ENCODE measurements around the gene SEPTIN12. TPM values are rescaled to one million over a fixed set of nuclear protein-coding genes. Genes with fewer than 3 reads are reported as not detected.

The SEPTIN12 gene
- total and polyA plus RNA-seq, 11 donors, result 0.32 TPM; not detected in 10

DNA sequence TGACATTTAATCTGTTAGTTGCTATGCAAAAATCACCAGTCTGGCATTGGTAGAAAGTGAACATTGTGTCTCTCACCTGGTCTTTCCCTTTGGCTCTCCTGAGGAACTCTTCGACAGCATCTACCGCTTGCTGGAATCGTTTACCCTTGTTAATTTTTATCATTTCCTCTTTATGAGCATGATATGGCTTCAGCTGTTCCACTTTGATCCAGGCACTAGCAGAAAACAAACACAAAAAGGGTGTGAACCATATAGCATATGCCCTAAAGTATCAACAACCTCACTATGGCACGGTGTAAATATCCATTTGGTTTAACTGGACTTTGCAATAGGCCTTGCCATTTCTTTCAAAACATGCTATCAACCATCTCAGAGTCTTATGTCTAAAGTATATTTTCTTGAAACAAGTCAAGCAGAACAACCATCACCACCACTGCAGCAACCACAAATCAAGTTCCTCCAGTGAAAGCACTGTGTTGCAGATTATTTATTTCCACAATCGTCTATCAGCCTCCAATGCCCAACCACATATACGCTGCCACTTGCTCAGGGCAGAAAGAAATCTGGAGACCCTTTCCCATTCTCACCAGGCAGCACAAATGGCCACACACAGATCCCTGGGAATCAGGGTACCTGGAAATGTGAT lies 44.7 kb upstream of the SEPTIN12 start:
- Histone ChIP-seq H3K27me3 (no peaks in the 10 kb centered on the region), H3K9me3 (no peaks in the 10 kb centered on the region), H3K36me3 (peaks cover 7 to 99% (median 91%) of the 10 kb centered on the region in 9 donors), H3K4me1 (peaks cover 0 to 56% (median 20%) of the 10 kb centered on the region in 12 donors), H3K27ac (peak overlapping the region in 2 of 12 donors; percentile 6 to 34), H3K4me3 (no peak overlapping the region)
- WGBS, 4 donors, result 78 to 82% (median 80%) methylated on average over 6 of the region's 6 CpGs
- DNase-seq (no peak), ATAC-seq (no peak)
- intact Hi-C loops (cut with DNase I), result no loop called here
- TF ChIP-seq, protein P1, sequence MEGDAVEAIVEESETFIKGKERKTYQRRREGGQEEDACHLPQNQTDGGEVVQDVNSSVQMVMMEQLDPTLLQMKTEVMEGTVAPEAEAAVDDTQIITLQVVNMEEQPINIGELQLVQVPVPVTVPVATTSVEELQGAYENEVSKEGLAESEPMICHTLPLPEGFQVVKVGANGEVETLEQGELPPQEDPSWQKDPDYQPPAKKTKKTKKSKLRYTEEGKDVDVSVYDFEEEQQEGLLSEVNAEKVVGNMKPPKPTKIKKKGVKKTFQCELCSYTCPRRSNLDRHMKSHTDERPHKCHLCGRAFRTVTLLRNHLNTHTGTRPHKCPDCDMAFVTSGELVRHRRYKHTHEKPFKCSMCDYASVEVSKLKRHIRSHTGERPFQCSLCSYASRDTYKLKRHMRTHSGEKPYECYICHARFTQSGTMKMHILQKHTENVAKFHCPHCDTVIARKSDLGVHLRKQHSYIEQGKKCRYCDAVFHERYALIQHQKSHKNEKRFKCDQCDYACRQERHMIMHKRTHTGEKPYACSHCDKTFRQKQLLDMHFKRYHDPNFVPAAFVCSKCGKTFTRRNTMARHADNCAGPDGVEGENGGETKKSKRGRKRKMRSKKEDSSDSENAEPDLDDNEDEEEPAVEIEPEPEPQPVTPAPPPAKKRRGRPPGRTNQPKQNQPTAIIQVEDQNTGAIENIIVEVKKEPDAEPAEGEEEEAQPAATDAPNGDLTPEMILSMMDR (IDR thresholded peaks at IDR 0.05), result no peak
- TF ChIP-seq POLR2A (IDR thresholded peaks at IDR 0.05), result no peak

DNA sequence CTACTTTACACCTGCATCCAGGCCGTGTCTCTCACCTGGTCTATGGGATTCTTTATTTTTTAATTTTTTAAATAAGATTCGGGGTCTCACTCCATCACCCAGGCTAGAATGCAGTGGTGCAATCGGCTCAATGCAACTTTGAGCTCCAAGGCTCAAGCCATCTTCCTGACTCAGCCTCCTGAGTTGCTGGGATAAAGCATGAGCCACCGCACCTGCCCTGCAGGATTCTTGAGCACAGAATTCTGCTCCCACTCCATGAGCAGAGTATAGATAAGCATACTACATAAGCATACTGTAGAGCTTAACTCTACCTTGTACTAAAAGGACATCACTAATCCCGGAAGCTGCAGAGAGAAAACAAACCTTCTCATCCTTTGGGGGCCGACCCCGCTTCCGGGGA lies 43.5 kb upstream of the SEPTIN12 start:
- ATAC-seq (no peak), DNase-seq (no peak)
- TF ChIP-seq, protein P1 (IDR thresholded peaks at IDR 0.05), result no peak
- TF ChIP-seq POLR2A (IDR thresholded peaks at IDR 0.05), result no peak
- 95 to 97% (median 95%) methylated on average over 8 of the region's 8 CpGs for WGBS, 4 donors
- no peaks in the 10 kb centered on the region for H3K9me3 ChIP-seq
- intact Hi-C loops (cut with DNase I), result loop anchor here in 1 of 10 donors (2.0 kb wide), 1 partner anchor 15 kb away; the partner anchor contains the start of genes GLYR1 and UBN1
- peaks cover 7 to 99% (median 91%) of the 10 kb centered on the region in 9 donors for H3K36me3 ChIP-seq
- peaks cover 0 to 59% (median 22%) of the 10 kb centered on the region in 12 donors for H3K4me1 ChIP-seq
- H3K27me3 ChIP-seq, result no peaks in the 10 kb centered on the region
- peak overlapping the region in 7 of 12 donors; percentile 18 to 94 (median 88) for H3K27ac ChIP-seq
- H3K4me3 ChIP-seq, result no peak overlapping the region

DNA sequence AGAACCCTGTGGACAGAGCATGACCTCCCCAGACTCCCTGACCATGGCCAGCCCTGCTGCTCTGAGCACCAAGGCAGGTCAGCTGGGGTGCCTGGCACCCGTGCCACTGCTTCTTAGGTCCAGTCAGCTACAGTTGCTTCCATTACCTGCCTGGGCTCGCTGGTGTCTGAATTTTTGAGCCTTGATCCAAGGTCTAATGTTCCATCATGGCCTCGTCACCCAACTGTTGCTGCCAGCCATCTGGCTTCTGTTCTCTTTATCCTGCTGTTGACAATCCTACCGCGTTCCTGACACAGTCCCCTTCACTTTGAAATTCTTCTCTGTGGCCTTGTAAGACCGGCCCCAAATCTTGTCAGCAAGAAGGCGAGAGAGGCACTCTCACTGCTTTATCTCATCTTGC lies 42.3 kb upstream of the SEPTIN12 start:
- DNase-seq (peak in 4 of 5 donors; percentile 27 to 67 (median 43)), ATAC-seq (peak in 3 of 4 donors; percentile 30 to 58 (median 47))
- WGBS, 4 donors, result 28 to 46% (median 37%) methylated on average over 7 of the region's 7 CpGs
- TF ChIP-seq POLR2A (IDR thresholded peaks at IDR 0.05), result no peak
- Histone ChIP-seq H3K4me3 (no peak overlapping the region), H3K36me3 (peaks cover 7 to 99% (median 93%) of the 10 kb centered on the region in 9 donors), H3K9me3 (no peaks in the 10 kb centered on the region), H3K27me3 (no peaks in the 10 kb centered on the region), H3K4me1 (peaks cover 0 to 71% (median 27%) of the 10 kb centered on the region in 12 donors), H3K27ac (peak overlapping the region; percentile 6 to 94 (median 84))
- intact Hi-C loops (cut with DNase I), result loop anchor here in 1 of 10 donors (2.0 kb wide), 1 partner anchor 16 kb away; the partner anchor contains the start of genes GLYR1 and UBN1

DNA sequence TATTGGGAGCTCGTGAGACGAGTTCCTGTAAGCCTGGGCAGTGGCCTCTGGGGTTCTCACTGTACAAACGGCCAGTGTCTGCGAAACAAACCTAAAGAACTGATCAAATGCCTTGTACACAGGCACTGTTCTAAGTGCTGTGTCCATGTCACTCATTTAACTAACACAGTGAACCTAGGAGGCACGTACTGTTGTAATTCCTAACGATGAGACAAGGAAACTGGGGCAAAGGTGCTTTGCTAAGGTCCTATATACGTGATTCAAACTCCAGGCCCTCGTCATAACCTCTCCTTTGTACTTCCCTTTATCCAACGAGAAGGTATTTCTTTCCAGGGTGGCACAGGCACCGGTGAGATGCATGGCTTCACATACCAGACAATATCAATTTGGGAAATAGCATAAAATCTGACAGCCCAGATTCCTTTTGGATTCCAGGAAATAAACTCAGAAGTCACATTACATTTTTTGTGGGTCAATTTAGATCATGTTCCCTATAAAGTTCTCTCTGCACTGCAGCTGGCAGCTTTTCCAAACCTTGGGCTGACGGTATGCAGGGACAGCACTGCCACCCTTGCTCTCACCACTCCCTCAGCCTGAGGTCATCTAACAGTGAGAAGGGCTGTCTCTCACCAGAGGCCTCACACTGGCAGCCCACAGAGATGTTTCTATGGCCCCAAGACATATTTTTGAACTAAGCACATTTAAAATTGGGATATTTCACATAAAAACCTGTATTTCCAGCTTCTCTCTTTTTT lies 40.6 kb upstream of the SEPTIN12 start:
- peaks cover 7 to 100% (median 94%) of the 10 kb centered on the region in 9 donors for H3K36me3 ChIP-seq
- no peaks in the 10 kb centered on the region for H3K9me3 ChIP-seq
- H3K27me3 ChIP-seq, result no peaks in the 10 kb centered on the region
- H3K4me3 ChIP-seq, result no peak overlapping the region
- intact Hi-C loops (cut with DNase I), result no loop called here
- DNase-seq (peak in 4 of 5 donors; percentile 58 to 79 (median 68)), ATAC-seq (peak; percentile 62 to 80 (median 66))
- WGBS, 4 donors, result 55 to 65% (median 58%) methylated on average over 11 of the region's 11 CpGs
- H3K27ac ChIP-seq, result peak overlapping the region; percentile 32 to 94 (median 84)
- peaks cover 0 to 85% (median 31%) of the 10 kb centered on the region in 12 donors for H3K4me1 ChIP-seq
- TF ChIP-seq, protein P1 (IDR thresholded peaks at IDR 0.05), result no peak
- TF ChIP-seq POLR2A (IDR thresholded peaks at IDR 0.05), result no peak
